Measurements from ENCODE around the gene LLGL2.
A peak's percentile ranks its signal among the peaks of the same experiment; 100 is the strongest.
"Not testable (repeated sequence)": the region's sequence is repeated elsewhere in the genome, so short reads cannot be mapped to it uniquely, and the experiment has no call there.

The LLGL2 gene

DNA sequence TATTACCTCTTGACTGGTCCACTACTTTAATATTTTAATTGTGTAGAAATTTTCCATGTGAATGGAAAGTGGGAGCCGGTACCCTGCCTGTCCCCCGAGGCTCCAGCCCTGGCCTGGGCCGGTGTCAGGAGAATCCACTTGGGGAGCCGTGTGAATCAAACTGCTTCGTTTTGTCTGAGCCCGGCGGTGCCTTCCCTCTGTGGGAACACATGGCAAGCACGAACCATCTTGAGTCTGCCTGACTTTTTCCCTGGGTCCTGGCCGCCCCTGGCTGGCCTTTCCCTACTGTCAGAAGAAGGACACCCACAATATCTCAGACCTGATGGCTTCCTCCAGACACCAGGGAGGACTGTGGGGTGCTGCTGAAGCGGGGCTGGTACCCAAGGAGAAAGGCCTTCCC is 49.7 kb downstream of the LLGL2 start:
- Histone ChIP-seq H3K27me3 (replicated peaks; ENCODE audit: control insufficient read depth, insufficient read depth, low read length, poor library complexity, severe bottlenecking) (no peaks in the 10 kb centered on the region), H3K4me1 (ENCODE audit: control insufficient read depth, insufficient read depth, low read length, poor library complexity, severe bottlenecking) (no peaks in the 10 kb centered on the region), H3K9me3 (ENCODE audit: control insufficient read depth, low read length) (no peaks in the 10 kb centered on the region), H3K36me3 (ENCODE audit: control insufficient read depth, insufficient read depth, low read length) (peaks cover 4% of the 10 kb centered on the region), H3K27ac (ENCODE audit: insufficient read depth, low read length, poor library complexity, severe bottlenecking) (no peak overlapping the region), H3K4me3 (ENCODE audit: insufficient read depth, low read depth, low read length, poor library complexity, severe bottlenecking) (no peak overlapping the region)
- DNase-seq = no peak

DNA sequence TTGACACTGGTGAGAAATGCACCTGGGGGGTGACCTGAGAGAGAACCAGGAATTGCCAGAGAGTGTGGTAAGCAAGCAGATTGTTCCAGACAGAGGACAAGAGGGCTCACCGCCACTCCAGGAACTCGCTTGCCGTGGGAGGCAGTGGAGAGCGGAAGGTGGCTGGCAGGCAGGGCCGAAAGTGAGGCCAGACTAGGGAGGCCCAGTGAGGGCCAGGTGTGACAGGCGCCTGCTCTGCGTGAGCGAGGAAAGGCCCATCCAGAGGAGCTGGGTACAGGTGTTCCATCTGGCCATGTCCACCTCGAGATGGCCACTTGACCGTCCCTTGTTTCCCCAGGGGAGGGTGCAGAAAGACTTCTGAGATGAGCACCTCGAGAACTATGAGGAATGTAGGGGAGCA is 50.2 kb downstream of the LLGL2 start:
- H3K27me3 ChIP-seq (replicated peaks; ENCODE audit: control insufficient read depth, insufficient read depth, low read length, poor library complexity, severe bottlenecking) = no peaks in the 10 kb centered on the region
- H3K4me1 ChIP-seq (ENCODE audit: control insufficient read depth, insufficient read depth, low read length, poor library complexity, severe bottlenecking) = no peaks in the 10 kb centered on the region
- no peak overlapping the region for H3K27ac ChIP-seq (ENCODE audit: insufficient read depth, low read length, poor library complexity, severe bottlenecking)
- DNase-seq = no peak
- no peak overlapping the region for H3K4me3 ChIP-seq (ENCODE audit: insufficient read depth, low read depth, low read length, poor library complexity, severe bottlenecking)
- no peaks in the 10 kb centered on the region for H3K9me3 ChIP-seq (ENCODE audit: control insufficient read depth, low read length)
- H3K36me3 ChIP-seq (ENCODE audit: control insufficient read depth, insufficient read depth, low read length) = peaks cover 3% of the 10 kb centered on the region

DNA sequence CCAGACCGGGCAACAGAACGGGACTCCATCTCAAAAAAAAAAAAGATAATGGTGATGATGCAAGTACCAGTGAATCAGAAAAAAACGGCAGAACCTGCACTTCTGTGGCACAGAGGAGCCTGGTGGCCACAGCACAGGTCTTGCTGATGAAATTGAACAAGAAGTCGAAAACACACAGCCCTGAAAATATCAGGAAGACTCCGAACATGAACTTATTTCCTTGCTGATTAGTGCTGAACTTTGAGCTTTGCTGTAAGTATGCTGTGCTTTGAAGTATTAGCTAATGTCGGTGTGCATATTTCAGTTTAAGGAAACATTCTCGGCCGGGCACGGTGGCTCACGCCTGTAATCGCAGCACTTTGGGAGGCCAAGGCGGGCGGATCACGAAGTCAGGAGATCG is 51.2 kb downstream of the LLGL2 start:
- no peak for DNase-seq
- Histone ChIP-seq H3K4me1 (ENCODE audit: control insufficient read depth, insufficient read depth, low read length, poor library complexity, severe bottlenecking) (no peaks in the 10 kb centered on the region), H3K4me3 (ENCODE audit: insufficient read depth, low read depth, low read length, poor library complexity, severe bottlenecking) (no peak overlapping the region), H3K27me3 (replicated peaks; ENCODE audit: control insufficient read depth, insufficient read depth, low read length, poor library complexity, severe bottlenecking) (no peaks in the 10 kb centered on the region), H3K27ac (ENCODE audit: insufficient read depth, low read length, poor library complexity, severe bottlenecking) (no peak overlapping the region), H3K9me3 (ENCODE audit: control insufficient read depth, low read length) (no peaks in the 10 kb centered on the region), H3K36me3 (ENCODE audit: control insufficient read depth, insufficient read depth, low read length) (no peaks in the 10 kb centered on the region)

DNA sequence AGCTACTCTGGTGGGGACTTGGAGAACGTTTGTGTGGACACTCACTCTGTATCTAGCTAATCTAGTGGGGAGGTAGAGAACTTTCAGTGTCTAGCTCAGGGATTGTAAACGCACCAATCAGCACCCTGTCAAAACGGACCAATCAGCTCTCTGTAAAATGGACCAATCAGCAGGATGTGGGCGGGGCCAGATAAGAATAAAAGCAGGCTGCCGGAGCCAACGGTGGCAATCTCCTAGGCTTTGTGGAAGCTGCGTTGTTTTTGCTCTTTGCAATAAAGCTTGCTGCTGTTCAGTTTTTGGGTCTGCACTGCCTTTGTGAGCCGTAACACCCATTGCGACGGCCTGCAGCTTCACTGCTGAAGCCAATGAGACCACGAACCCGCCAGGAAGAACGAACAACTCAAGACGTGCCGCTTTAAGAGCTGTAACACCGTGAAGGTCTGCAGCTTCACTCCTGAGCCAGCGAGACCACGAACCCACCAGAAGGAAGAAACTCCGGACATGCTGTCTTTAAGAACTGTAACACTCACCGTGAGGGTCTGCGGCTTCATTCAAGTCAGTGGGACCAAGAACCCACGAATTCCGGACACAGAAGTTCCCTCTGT is 55.7 kb downstream of the LLGL2 start:
- not testable (repeated sequence) for H3K4me1 ChIP-seq (ENCODE audit: control insufficient read depth, insufficient read depth, low read length, poor library complexity, severe bottlenecking); H3K27me3 ChIP-seq (replicated peaks; ENCODE audit: control insufficient read depth, insufficient read depth, low read length, poor library complexity, severe bottlenecking); H3K9me3 ChIP-seq (ENCODE audit: control insufficient read depth, low read length); H3K27ac ChIP-seq (ENCODE audit: insufficient read depth, low read length, poor library complexity, severe bottlenecking); H3K36me3 ChIP-seq (ENCODE audit: control insufficient read depth, insufficient read depth, low read length); H3K4me3 ChIP-seq (ENCODE audit: insufficient read depth, low read depth, low read length, poor library complexity, severe bottlenecking)
- peak in 1 of 3 donors; percentile 18 for DNase-seq

DNA sequence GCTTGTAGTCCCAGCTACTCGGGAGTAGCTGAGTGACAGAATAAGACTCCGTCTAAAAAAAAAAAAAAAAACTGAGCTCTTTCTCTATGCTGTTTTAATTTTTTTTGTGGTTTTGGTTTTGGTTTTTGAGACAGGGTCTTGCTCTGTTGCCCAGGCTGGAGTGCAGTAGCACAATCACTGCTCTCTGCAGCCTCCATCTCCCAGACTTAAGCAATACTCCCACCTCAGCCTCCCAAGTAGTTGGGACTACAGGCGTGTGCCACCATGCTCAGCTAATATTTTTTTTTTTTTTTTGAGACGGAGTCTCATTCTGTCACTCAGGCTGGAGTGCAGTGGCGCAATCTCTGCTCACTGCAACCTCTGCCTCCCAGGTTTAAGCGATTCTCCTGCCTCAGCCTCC is 57.7 kb downstream of the LLGL2 start:
- not testable (repeated sequence) for H3K9me3 ChIP-seq (ENCODE audit: control insufficient read depth, low read length); H3K27me3 ChIP-seq (replicated peaks; ENCODE audit: control insufficient read depth, insufficient read depth, low read length, poor library complexity, severe bottlenecking); H3K36me3 ChIP-seq (ENCODE audit: control insufficient read depth, insufficient read depth, low read length); H3K4me1 ChIP-seq (ENCODE audit: control insufficient read depth, insufficient read depth, low read length, poor library complexity, severe bottlenecking); DNase-seq; H3K27ac ChIP-seq (ENCODE audit: insufficient read depth, low read length, poor library complexity, severe bottlenecking); H3K4me3 ChIP-seq (ENCODE audit: insufficient read depth, low read depth, low read length, poor library complexity, severe bottlenecking)

DNA sequence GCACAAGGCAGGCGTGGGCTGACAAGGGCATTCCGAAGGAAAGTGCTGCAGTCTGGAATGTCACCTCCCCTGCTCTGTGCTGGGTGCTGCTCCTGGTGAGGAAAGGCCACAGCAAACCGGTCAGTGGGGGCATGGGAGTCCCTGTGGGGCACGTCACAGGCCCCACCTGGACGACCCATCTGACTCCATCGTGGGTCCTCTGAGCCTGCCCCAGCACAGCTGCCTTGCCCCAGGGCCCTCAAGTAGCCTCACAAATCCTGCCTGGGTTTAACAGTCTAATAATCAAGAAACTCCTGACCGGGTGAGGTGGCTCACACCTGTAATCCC is 59.3 kb downstream of the LLGL2 start:
- Histone ChIP-seq H3K4me3 (ENCODE audit: insufficient read depth, low read depth, low read length, poor library complexity, severe bottlenecking) (no peak overlapping the region), H3K27ac (ENCODE audit: insufficient read depth, low read length, poor library complexity, severe bottlenecking) (no peak overlapping the region), H3K4me1 (ENCODE audit: control insufficient read depth, insufficient read depth, low read length, poor library complexity, severe bottlenecking) (peaks cover 5% of the 10 kb centered on the region), H3K36me3 (ENCODE audit: control insufficient read depth, insufficient read depth, low read length) (no peaks in the 10 kb centered on the region), H3K9me3 (ENCODE audit: control insufficient read depth, low read length) (no peaks in the 10 kb centered on the region), H3K27me3 (replicated peaks; ENCODE audit: control insufficient read depth, insufficient read depth, low read length, poor library complexity, severe bottlenecking) (no peaks in the 10 kb centered on the region)
- DNase-seq = no peak

DNA sequence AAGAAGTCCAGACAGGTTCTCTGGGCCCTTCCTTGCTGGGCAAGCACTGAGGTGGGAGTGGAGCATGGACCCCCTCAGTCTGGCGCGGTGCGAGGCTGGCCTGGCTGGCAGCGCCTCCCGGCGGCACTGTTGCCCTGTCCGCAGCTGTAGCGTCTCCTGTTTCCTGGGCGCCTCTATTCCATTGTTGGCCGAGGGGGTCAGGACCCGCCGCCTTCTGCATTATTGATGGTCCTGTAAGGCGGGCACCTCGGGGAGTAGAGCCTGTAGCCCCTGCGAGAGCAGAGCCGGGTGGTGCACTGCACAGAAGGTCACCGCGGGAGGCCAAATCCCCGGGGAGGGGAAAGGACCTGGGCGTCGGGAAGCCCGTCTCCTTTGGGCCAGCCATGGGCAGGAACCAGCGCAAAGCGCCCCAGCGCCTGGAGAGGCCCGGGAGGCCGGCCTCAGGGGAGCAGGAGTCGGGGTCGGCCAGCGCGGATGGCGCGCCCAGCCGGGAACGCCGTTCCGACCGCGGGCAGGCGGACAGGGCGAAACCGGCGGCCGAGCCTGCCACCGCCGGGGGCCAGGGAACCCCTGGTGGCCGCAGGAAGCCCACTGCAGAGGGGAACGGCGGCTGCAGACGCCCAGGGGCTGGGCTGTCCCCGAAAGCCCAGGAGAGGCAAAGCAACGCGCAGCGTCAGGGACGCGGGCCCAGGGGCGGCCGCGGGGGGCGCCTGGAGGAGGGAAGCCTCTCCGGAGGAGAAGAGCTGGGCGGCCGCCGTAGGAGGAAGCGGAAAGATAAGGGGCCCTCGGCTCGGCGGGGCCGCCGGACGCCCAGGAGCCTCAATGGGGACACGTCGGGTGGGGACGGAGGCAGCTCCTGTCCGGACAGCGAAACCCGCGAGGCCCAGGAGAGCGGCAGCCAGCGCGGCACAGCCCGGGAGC is 62.4 kb downstream of the LLGL2 start, which contains the start of gene MYO15B:
Gene MYO15B, plus strand, starts transcription at position 126 of the 921 bp plus-strand sequence. Its CDS starts 258 bp downstream, at position 384.
- Histone ChIP-seq H3K27ac (ENCODE audit: insufficient read depth, low read length, poor library complexity, severe bottlenecking) (peak within 1 kb of the TSS; percentile 51), H3K4me1 (ENCODE audit: control insufficient read depth, insufficient read depth, low read length, poor library complexity, severe bottlenecking) (peaks cover 5% of the 10 kb centered on the region), H3K9me3 (ENCODE audit: control insufficient read depth, low read length) (no peaks in the 10 kb centered on the region), H3K27me3 (replicated peaks; ENCODE audit: control insufficient read depth, insufficient read depth, low read length, poor library complexity, severe bottlenecking) (no peaks in the 10 kb centered on the region), H3K4me3 (ENCODE audit: insufficient read depth, low read depth, low read length, poor library complexity, severe bottlenecking) (peak within 1 kb of the TSS; percentile 52), H3K36me3 (ENCODE audit: control insufficient read depth, insufficient read depth, low read length) (no peaks in the 10 kb centered on the region)
- DNase-seq = peak; percentile 20 to 40 (median 21)

DNA sequence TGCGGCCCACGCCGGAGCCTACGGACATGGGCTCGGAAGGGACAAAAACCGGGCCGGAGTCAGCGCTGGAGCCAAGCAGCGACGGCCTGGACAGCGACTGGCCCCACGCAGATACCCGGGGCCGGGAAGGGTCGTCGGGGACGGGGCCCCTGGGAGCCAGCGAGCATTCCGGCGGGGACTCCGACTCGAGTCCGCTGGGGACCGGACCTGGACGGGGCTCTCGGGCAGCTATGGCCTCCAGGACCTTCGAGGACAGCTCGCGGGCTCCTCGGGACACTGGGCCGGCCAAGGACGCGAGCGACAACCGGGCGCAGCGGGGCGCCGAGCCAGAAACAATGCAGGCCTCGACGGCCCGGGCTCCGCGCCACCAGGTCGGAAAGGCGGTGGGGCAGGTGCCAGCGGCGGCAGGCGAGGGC is 63.1 kb downstream of the LLGL2 start:
- peaks cover 5% of the 10 kb centered on the region for H3K4me1 ChIP-seq (ENCODE audit: control insufficient read depth, insufficient read depth, low read length, poor library complexity, severe bottlenecking)
- no peak for DNase-seq
- H3K36me3 ChIP-seq (ENCODE audit: control insufficient read depth, insufficient read depth, low read length) = no peaks in the 10 kb centered on the region
- H3K27me3 ChIP-seq (replicated peaks; ENCODE audit: control insufficient read depth, insufficient read depth, low read length, poor library complexity, severe bottlenecking) = no peaks in the 10 kb centered on the region
- H3K27ac ChIP-seq (ENCODE audit: insufficient read depth, low read length, poor library complexity, severe bottlenecking) = peak overlapping the region; percentile 51
- no peaks in the 10 kb centered on the region for H3K9me3 ChIP-seq (ENCODE audit: control insufficient read depth, low read length)
- H3K4me3 ChIP-seq (ENCODE audit: insufficient read depth, low read depth, low read length, poor library complexity, severe bottlenecking) = peak overlapping the region; percentile 52

DNA sequence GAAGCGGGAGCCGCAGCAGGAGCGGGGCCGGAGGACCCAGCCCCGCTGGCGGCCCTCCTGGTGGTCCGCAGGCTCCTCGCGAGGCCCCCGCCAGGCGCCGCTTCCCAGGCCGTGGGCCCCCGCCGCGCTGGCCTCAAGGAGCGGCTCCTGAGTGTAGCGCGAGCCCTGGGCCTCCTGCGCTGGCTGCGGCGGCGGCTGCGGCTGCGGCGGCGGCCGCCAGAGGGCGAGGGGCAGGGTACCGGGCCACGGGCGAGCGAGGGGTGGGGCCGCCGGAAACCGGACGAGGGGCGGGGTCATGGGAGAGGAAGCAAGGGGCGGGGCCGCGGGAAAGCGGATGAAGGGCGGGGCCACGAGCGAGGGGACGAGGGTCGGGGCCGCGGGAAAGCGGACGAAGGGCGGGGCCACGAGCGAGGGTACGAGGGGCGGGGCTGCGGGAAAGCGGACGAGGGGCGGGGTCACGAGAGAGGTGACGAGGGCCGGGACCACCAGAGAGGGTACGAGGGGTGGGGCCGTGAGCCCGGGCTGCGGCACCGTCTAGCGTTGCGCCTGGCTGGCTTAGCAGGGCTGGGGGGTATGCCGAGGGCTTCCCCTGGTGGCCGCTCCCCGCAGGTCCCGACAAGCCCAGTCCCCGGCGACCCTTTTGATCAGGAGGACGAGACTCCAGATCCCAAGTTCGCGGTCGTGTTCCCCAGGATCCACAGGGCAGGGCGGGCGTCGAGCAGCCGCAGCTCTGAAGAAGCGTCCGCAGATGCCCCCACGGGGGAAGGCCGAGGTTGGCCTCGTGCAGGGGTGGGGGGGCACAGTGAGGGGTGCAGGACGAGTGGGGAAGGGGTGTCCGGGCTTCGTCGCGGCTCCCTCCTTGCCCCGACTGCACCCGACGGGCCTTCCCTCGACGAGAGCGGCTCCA is 63.8 kb downstream of the LLGL2 start:
- DNase-seq = peak; percentile 86 to 91 (median 91)
- Histone ChIP-seq H3K4me1 (ENCODE audit: control insufficient read depth, insufficient read depth, low read length, poor library complexity, severe bottlenecking) (peaks cover 5% of the 10 kb centered on the region), H3K4me3 (ENCODE audit: insufficient read depth, low read depth, low read length, poor library complexity, severe bottlenecking) (peak overlapping the region; percentile 52), H3K9me3 (ENCODE audit: control insufficient read depth, low read length) (no peaks in the 10 kb centered on the region), H3K27ac (ENCODE audit: insufficient read depth, low read length, poor library complexity, severe bottlenecking) (peak overlapping the region; percentile 51), H3K27me3 (replicated peaks; ENCODE audit: control insufficient read depth, insufficient read depth, low read length, poor library complexity, severe bottlenecking) (no peaks in the 10 kb centered on the region), H3K36me3 (ENCODE audit: control insufficient read depth, insufficient read depth, low read length) (no peaks in the 10 kb centered on the region)

Measured in effector memory CD4-positive, alpha-beta T cell (primary cell).